HepG2 (cell line): Measurements from ENCODE around the gene DNAH9. TPM values are rescaled to one million over a fixed set of nuclear protein-coding genes. Genes with fewer than 3 reads are reported as not detected.

Experiments
- ATAC-seq: fragments of 200-7000 bp; cut with Tn5 transposase; 3 replicates; pipeline ENCODE4 v1.9.1; 2020; ENCODE audit warnings: mild to moderate bottlenecking, moderate library complexity
- BruUV-seq: library from RNA; stranded (reverse); fragments of 400-500 nt; replicated peaks from 2 replicates; lab custom pipeline; 2021; lab: Mats Ljungman, UMichigan
- CTCF ChIA-PET: fragments of 300-600 bp; formaldehyde crosslinking; extraction: SDS; loops from one replicate; lab custom pipeline; 2021; ENCODE audit warnings: low total read pairs, inconsistent platforms, low intra/inter-chr PET ratio; lab: Yijun Ruan, JAX
- POLR2A ChIA-PET: fragments of 350-600 bp; sonication (Branson Sonifier 250); formaldehyde crosslinking; loops from one replicate; lab custom pipeline; 2020; ENCODE audit warnings: antibody characterized with exemption, inconsistent platforms; lab: Yijun Ruan, JAX
- DNase-seq: peaks from one replicate; pipeline ENCODE4 v3.0.0-alpha.2; 2015; ENCODE audit warnings: low spot score
- FAIRE-seq: peaks from 3 replicates; lab custom pipeline; 2011; peaks lifted over from hg19 to GRCh38; lab: Jason Lieb, UNC
- H2AFZ ChIP-seq: one replicate; pipeline ENCODE4 v1.6.1; 2011; ENCODE audit warnings: low read length, inconsistent platforms
- H3K27ac ChIP-seq: fragments of 300-600 bp; 3 replicates; pipeline ENCODE4 v1.8.0; 2011; ENCODE audit warnings: mixed run types, mild to moderate bottlenecking, mixed read lengths, low read length, inconsistent platforms; ENCODE audit not compliant: insufficient read depth; ENCODE audit errors: extremely low read length
- H3K27me3 ChIP-seq, 2 experiments: fragments of 200-600 bp in 1 of 2; 2 replicates in 1 of 2; 3 replicates in 1 of 2; pipeline versions ENCODE4 v1.6.0 to v1.8.0; 2011; ENCODE audit warnings: low read length in 2 of 2, mild to moderate bottlenecking in 2 of 2, moderate library complexity in 2 of 2, inconsistent platforms in 1 of 2; ENCODE audit not compliant: insufficient read depth in 2 of 2, control insufficient read depth in 1 of 2
- H3K36me3 ChIP-seq, 2 experiments: fragments of 200-600 bp in 1 of 2; replicated peaks in 1 of 2; 2 replicates in 1 of 2; 3 replicates in 1 of 2; pipeline versions ENCODE4 v1.5.1 to v1.8.0; 2011; ENCODE audit warnings: low read length in 2 of 2, inconsistent platforms in 1 of 2; ENCODE audit not compliant: insufficient read depth in 2 of 2, control insufficient read depth in 1 of 2
- H3K4me1 ChIP-seq: 2 replicates; pipeline ENCODE4 v1.5.1; 2012; ENCODE audit warnings: low read length, inconsistent platforms; ENCODE audit not compliant: insufficient read depth
- H3K4me2 ChIP-seq: 2 replicates; pipeline ENCODE4 v1.6.0; 2011; ENCODE audit warnings: low read depth, low read length, inconsistent platforms
- H3K4me3 ChIP-seq, 3 experiments: fragments of 200-600 bp in 1 of 3; sonication (generic), shearing (Covaris generic) in 1 of 3; replicated peaks in 1 of 3; 2 replicates each; pipeline ENCODE4 v1.5.1; 2011 to 2016; ENCODE audit warnings: low read length in 3 of 3, inconsistent platforms in 2 of 3, low read depth in 2 of 3, mild to moderate bottlenecking in 2 of 3, control low read depth in 1 of 3, mixed read lengths in 1 of 3; ENCODE audit not compliant: insufficient read depth in 1 of 3
- H3K79me2 ChIP-seq: one replicate; pipeline ENCODE4 v1.6.1; 2011; ENCODE audit warnings: low read length, inconsistent platforms; ENCODE audit not compliant: insufficient read depth
- H3K9ac ChIP-seq: 2 replicates; pipeline ENCODE4 v1.6.0; 2011; ENCODE audit warnings: mild to moderate bottlenecking, low read depth, low read length, inconsistent platforms; ENCODE audit not compliant: insufficient read depth
- H3K9me3 ChIP-seq: 2 replicates; pipeline ENCODE4 v1.5.1; 2012; ENCODE audit warnings: mild to moderate bottlenecking, low read length
- H4K20me1 ChIP-seq: 2 replicates; pipeline ENCODE4 v1.6.0; 2011; ENCODE audit warnings: inconsistent platforms, mild to moderate bottlenecking, low read length, moderate library complexity; ENCODE audit not compliant: insufficient read depth
- ASH2L ChIP-seq: fragments of 300-600, 200-600 bp; sonication (generic); IDR thresholded peaks from 2 replicates; pipeline ENCODE4 v1.7.0; 2017; ENCODE audit warnings: low read depth, mild to moderate bottlenecking, moderate library complexity, mixed read lengths, low read length; ENCODE audit not compliant: insufficient read length
- CBX2 ChIP-seq, 2 experiments: fragments of 200-600 bp in 1 of 2; sonication (generic); formaldehyde crosslinking in 1 of 2; IDR thresholded peaks; 2 replicates each; pipeline versions ENCODE4 v1.7.0 to v1.8.1; 2018 to 2022; ENCODE audit warnings: low read depth in 2 of 2, low read length in 1 of 2, mild to moderate bottlenecking in 1 of 2, missing genetic modification reagents in 1 of 2
- HDAC2 ChIP-seq: sonication (generic); formaldehyde crosslinking; IDR thresholded peaks from 2 replicates; pipeline ENCODE4 v1.4.0; 2020; ENCODE audit warnings: missing genetic modification reagents
- HMGA1 ChIP-seq: sonication (generic); formaldehyde crosslinking; conservative IDR thresholded peaks from 2 replicates; pipeline ENCODE4 v1.4.0; 2020; ENCODE audit warnings: missing genetic modification reagents
- NFRKB ChIP-seq: fragments of 450-650 bp; IDR thresholded peaks from 2 replicates; pipeline ENCODE4 v1.6.1; 2017
- SIN3B ChIP-seq: fragments of 150-350 bp; IDR thresholded peaks from 2 replicates; pipeline ENCODE4 v1.6.1; 2014; ENCODE audit warnings: low read length
- ZFP37 ChIP-seq: sonication (generic); formaldehyde crosslinking; IDR thresholded peaks from 2 replicates; pipeline ENCODE4 v1.4.0; 2020; ENCODE audit warnings: missing genetic modification reagents, borderline replicate concordance
- ZMYM4 ChIP-seq: sonication (generic); formaldehyde crosslinking; IDR thresholded peaks from 2 replicates; pipeline ENCODE4 v1.8.1; 2023; ENCODE audit warnings: mild to moderate bottlenecking, missing genetic modification reagents
- ZNF17 ChIP-seq: sonication (generic); formaldehyde crosslinking; IDR thresholded peaks from 2 replicates; pipeline ENCODE4 v1.5.0; 2020; ENCODE audit warnings: mild to moderate bottlenecking, missing genetic modification reagents
- ZNF383 ChIP-seq: sonication (generic); formaldehyde crosslinking; IDR thresholded peaks from 2 replicates; pipeline ENCODE4 v1.4.0; 2020; ENCODE audit warnings: missing genetic modification reagents, mild to moderate bottlenecking, borderline replicate concordance
- ZNF7 ChIP-seq: IDR thresholded peaks from 2 replicates; pipeline ENCODE4 v1.6.1; 2016; ENCODE audit warnings: missing biosample characterization, missing genetic modification reagents
- ZNF749 ChIP-seq: sonication (generic); formaldehyde crosslinking; IDR thresholded peaks from 2 replicates; pipeline ENCODE4 v1.8.0; 2022; ENCODE audit warnings: mild to moderate bottlenecking, missing genetic modification reagents, moderate library complexity, borderline replicate concordance
- ZNF780A ChIP-seq: sonication (generic); formaldehyde crosslinking; IDR thresholded peaks from 2 replicates; pipeline ENCODE4 v1.8.0; 2022; ENCODE audit warnings: mild to moderate bottlenecking, missing genetic modification reagents, moderate library complexity
- in situ Hi-C: cut with HindIII; loops from 2 replicates; pipeline ENCODE4 v1.10.0; 2017; ENCODE audit warnings: low pct_unique_long_range_greater_than_20kb; ENCODE audit not compliant: extremely low pct_ligation_motif_present
- intact Hi-C: fragments of 100-400 bp; cut with micrococcal nuclease; formaldehyde crosslinking; loops from one replicate; pipeline ENCODE4 v1.10.0; 2022; ENCODE audit not compliant: unreplicated experiment
- polyA plus RNA-seq, 8 experiments: library from polyadenylated mRNA; depleted of rRNA in 3 of 8; stranded (reverse) in 7 of 8; unstranded in 1 of 8; fragments of >200 nt; fragmentation: Illumina TruSeq in 4 of 8; extraction: Trizol in 4 of 8; gene quantifications; 2 replicates each; pipeline versions ENCODE4 v1.2.1 to v1.2.3, GENCODE V29; 2011 to 2016; ENCODE audit warnings: low read depth in 4 of 8, missing spikeins in 1 of 8, mixed read lengths in 1 of 8; ENCODE audit not compliant: insufficient read depth in 1 of 8
- total RNA-seq, 5 experiments: library from RNA; depleted of rRNA; stranded (reverse); fragments of >200 nt; fragmentation: Illumina TruSeq; extraction: Trizol; gene quantifications; 2 replicates each; pipeline ENCODE4 v1.2.3, GENCODE V29; 2016; ENCODE audit warnings: low read depth in 1 of 5
- TF ChIP-seq, protein P1 (sequence below): sonication (generic); formaldehyde crosslinking; conservative IDR thresholded peaks from 2 replicates; pipeline ENCODE4 v1.8.1; 2023; ENCODE audit warnings: missing genetic modification reagents
- TF ChIP-seq, protein P2 (sequence below): IDR thresholded peaks from 2 replicates; pipeline ENCODE4 v1.6.1; 2012; ENCODE audit warnings: inconsistent platforms

Gene DNAH9
- total and polyA plus RNA-seq, 2 of the 13 experiments (the other 11 are each of a cell fraction or from before 2014, with no cell fraction given), result not detected

DNA sequence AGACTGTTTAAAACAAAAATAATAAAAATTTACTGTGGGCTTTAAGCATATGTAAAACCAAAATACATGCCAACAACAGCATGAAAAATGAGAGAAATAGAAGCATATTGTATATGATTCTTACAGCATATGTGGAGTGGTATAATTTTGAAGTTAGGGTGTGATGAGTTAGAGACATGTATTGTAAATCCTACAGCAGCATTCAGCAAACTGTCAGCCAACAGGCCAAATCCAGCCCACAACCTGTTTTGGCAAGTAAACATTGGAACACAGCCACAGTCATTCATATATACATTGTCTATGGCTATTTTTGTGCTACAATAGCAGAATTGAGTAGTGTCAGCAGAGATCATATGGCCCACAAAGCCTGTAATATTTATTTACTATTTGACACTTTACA is 356.7 kb downstream of the DNAH9 start:
- no peaks in the 10 kb centered on the region for H3K4me1 ChIP-seq
- no TSS peak for BruUV-seq
- no peak overlapping the region for H3K27ac ChIP-seq
- H3K4me3 ChIP-seq, result no peak overlapping the region
- no peaks in the 10 kb centered on the region for H3K27me3 ChIP-seq
- ATAC-seq (no peak), DNase-seq (no peak), FAIRE-seq (no peak)
- intact Hi-C loops (no loop called here), in situ Hi-C loops (no loop called here)
- H3K36me3 ChIP-seq, result no peaks in the 10 kb centered on the region
- no peak overlapping the region for H3K4me2 ChIP-seq
- no peak overlapping the region for H3K9ac ChIP-seq
- CTCF ChIA-PET, result no interaction called here
- H4K20me1 ChIP-seq, result no peaks in the 10 kb centered on the region
- H3K79me2 ChIP-seq, result no peaks in the 10 kb centered on the region
- POLR2A ChIA-PET, result no interaction called here
- H2AFZ ChIP-seq, result no peak overlapping the region
- no peak for TF ChIP-seq SIN3B
- no peak for TF ChIP-seq ZNF383 (CRISPR knock-in tag)
- TF ChIP-seq ZNF749 (CRISPR knock-in tag), result no peak
- TF ChIP-seq CBX2 (IDR thresholded peaks at IDR 0.05; ENCODE audit: low read depth, low read length), result no peak
- TF ChIP-seq CBX2 (CRISPR knock-in tag; IDR thresholded peaks at IDR 0.05; ENCODE audit: low read depth), result no peak
- TF ChIP-seq, protein P1, sequence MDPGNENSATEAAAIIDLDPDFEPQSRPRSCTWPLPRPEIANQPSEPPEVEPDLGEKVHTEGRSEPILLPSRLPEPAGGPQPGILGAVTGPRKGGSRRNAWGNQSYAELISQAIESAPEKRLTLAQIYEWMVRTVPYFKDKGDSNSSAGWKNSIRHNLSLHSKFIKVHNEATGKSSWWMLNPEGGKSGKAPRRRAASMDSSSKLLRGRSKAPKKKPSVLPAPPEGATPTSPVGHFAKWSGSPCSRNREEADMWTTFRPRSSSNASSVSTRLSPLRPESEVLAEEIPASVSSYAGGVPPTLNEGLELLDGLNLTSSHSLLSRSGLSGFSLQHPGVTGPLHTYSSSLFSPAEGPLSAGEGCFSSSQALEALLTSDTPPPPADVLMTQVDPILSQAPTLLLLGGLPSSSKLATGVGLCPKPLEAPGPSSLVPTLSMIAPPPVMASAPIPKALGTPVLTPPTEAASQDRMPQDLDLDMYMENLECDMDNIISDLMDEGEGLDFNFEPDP (CRISPR knock-in tag), result no peak
- TF ChIP-seq ZNF17 (CRISPR knock-in tag), result no peak
- TF ChIP-seq NFRKB, result no peak
- no peak for TF ChIP-seq ZNF7 (CRISPR knock-in tag)
- no peak for TF ChIP-seq ZFP37 (CRISPR knock-in tag)
- TF ChIP-seq HDAC2 (CRISPR knock-in tag), result no peak
- no peak for TF ChIP-seq ZMYM4 (CRISPR knock-in tag)
- no peak for TF ChIP-seq ZNF780A (CRISPR knock-in tag)
- TF ChIP-seq, protein P2, sequence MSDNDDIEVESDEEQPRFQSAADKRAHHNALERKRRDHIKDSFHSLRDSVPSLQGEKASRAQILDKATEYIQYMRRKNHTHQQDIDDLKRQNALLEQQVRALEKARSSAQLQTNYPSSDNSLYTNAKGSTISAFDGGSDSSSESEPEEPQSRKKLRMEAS, result no peak
- TF ChIP-seq HMGA1, result no peak
- no peak for TF ChIP-seq ASH2L
- peaks cover 22% of the 10 kb centered on the region for H3K9me3 ChIP-seq
